ENCODE data around the gene FAM200A.

GRCh38 chr7:99541212-99541611, 10.7 kb downstream of the FAM200A start:
- no peak for TF ChIP-seq CTCF (IDR thresholded peaks at IDR 0.05)
- no peak for TF ChIP-seq EZH2phosphoT487 (IDR thresholded peaks at IDR 0.05)
